WTC11 (cell line): ENCODE data around the gene NOX1. TPM values are rescaled to one million over a fixed set of nuclear protein-coding genes. Genes with fewer than 3 reads are reported as not detected.

Experiments used
- ATAC-seq: fragments of 200-7000 bp; cut with Tn5 transposase; 2 replicates; pipeline ENCODE4 v1.10.0; 2021; ENCODE audit warnings: mild to moderate bottlenecking, moderate library complexity
- CTCF ChIA-PET: fragments of 300-600 bp; sonication (Branson Sonifier 250); formaldehyde crosslinking; loops from one replicate; lab custom pipeline; 2021; ENCODE audit warnings: antibody characterized with exemption; lab: Charles Lee
- POLR2A ChIA-PET: fragments of 350-600 bp; sonication (Branson Sonifier 250); formaldehyde crosslinking; loops from one replicate; lab custom pipeline; 2021; ENCODE audit warnings: antibody characterized with exemption; lab: Charles Lee
- DNase-seq: peaks from one replicate; pipeline ENCODE4 v3.0.0; 2021; ENCODE audit warnings: low spot score
- H3K27ac Mint-ChIP-seq: 2 replicates; pipeline ENCODE4 v1.8.0; 2021; ENCODE audit warnings: mixed read lengths
- H3K27me3 Mint-ChIP-seq: 2 replicates; pipeline ENCODE4 v1.8.0; 2021; ENCODE audit warnings: low read depth, mild to moderate bottlenecking, moderate library complexity, mixed read lengths
- H3K36me3 Mint-ChIP-seq: 2 replicates; pipeline ENCODE4 v1.8.0; 2021; ENCODE audit warnings: mixed read lengths
- H3K4me1 Mint-ChIP-seq: 2 replicates; pipeline ENCODE4 v1.8.0; 2022; ENCODE audit warnings: mixed read lengths
- H3K4me3 Mint-ChIP-seq: 2 replicates; pipeline ENCODE4 v1.8.0; 2021; ENCODE audit warnings: mild to moderate bottlenecking, moderate library complexity, mixed read lengths
- H3K9me3 Mint-ChIP-seq: 2 replicates; pipeline ENCODE4 v1.8.0; 2021; ENCODE audit warnings: mixed read lengths
- AFF4 ChIP-seq: sonication (generic); formaldehyde crosslinking; IDR thresholded peaks from 2 replicates; pipeline ENCODE4 v1.8.1; 2023; ENCODE audit warnings: mild to moderate bottlenecking, missing genetic modification reagents, borderline replicate concordance
- ATF1 ChIP-seq: sonication (generic); formaldehyde crosslinking; IDR thresholded peaks from 2 replicates; pipeline ENCODE4 v1.8.1; 2023; ENCODE audit warnings: mild to moderate bottlenecking, moderate library complexity, missing genetic modification reagents
- ATF2 ChIP-seq: sonication (generic); formaldehyde crosslinking; IDR thresholded peaks from 2 replicates; pipeline ENCODE4 v1.8.1; 2022; ENCODE audit warnings: low read depth, missing genetic modification reagents, borderline replicate concordance
- CTCF ChIP-seq: fragments of 200-600 bp; IDR thresholded peaks from 2 replicates; pipeline ENCODE4 v1.8.0; 2022; ENCODE audit warnings: antibody characterized with exemption
- E2F5 ChIP-seq: sonication (generic); formaldehyde crosslinking; IDR thresholded peaks from 2 replicates; pipeline ENCODE4 v1.8.1; 2022; ENCODE audit warnings: mild to moderate bottlenecking, moderate library complexity, missing genetic modification reagents
- FOXP1 ChIP-seq: sonication (generic); formaldehyde crosslinking; IDR thresholded peaks from 2 replicates; pipeline ENCODE4 v1.8.0; 2022; ENCODE audit warnings: missing genetic modification reagents, mild to moderate bottlenecking, moderate library complexity, borderline replicate concordance
- GABPB1 ChIP-seq: sonication (generic); formaldehyde crosslinking; IDR thresholded peaks from 2 replicates; pipeline ENCODE4 v1.8.1; 2023; ENCODE audit warnings: mild to moderate bottlenecking, missing genetic modification reagents
- HMGA2 ChIP-seq: fragments of 250-450 bp; sonication (Bioruptor Pico); IDR thresholded peaks from 2 replicates; pipeline ENCODE4 v1.4.0; 2021; ENCODE audit warnings: mild to moderate bottlenecking, moderate library complexity
- KAT7 ChIP-seq: sonication (generic); formaldehyde crosslinking; IDR thresholded peaks from 2 replicates; pipeline ENCODE4 v1.8.1; 2023; ENCODE audit warnings: missing genetic modification reagents, mild to moderate bottlenecking, borderline replicate concordance
- NFATC4 ChIP-seq: fragments of 250-450 bp; sonication (Bioruptor Pico); IDR thresholded peaks from 2 replicates; pipeline ENCODE4 v1.9.0; 2021; ENCODE audit warnings: mild to moderate bottlenecking
- NFE2L1 ChIP-seq: sonication (generic); formaldehyde crosslinking; IDR thresholded peaks from 2 replicates; pipeline ENCODE4 v1.8.1; 2023; ENCODE audit warnings: missing genetic modification reagents
- NR3C1 ChIP-seq: sonication (generic); formaldehyde crosslinking; conservative IDR thresholded peaks from 2 replicates; pipeline ENCODE4 v1.8.1; 2023; ENCODE audit warnings: low read depth, mild to moderate bottlenecking, missing genetic modification reagents
- OVOL2 ChIP-seq: fragments of 250-450 bp; sonication (Bioruptor Pico); IDR thresholded peaks from 2 replicates; pipeline ENCODE4 v1.9.0; 2021; ENCODE audit warnings: mild to moderate bottlenecking, borderline replicate concordance
- ZMAT4 ChIP-seq: fragments of 250-450 bp; sonication (Bioruptor Pico); IDR thresholded peaks from 2 replicates; pipeline ENCODE4 v1.9.0; 2021; ENCODE audit warnings: mild to moderate bottlenecking
- ZNF317 ChIP-seq: sonication (generic); formaldehyde crosslinking; IDR thresholded peaks from 2 replicates; pipeline ENCODE4 v1.8.1; 2023; ENCODE audit warnings: low read depth, mild to moderate bottlenecking, moderate library complexity, missing genetic modification reagents, borderline replicate concordance
- total RNA-seq: library from RNA; stranded (reverse); gene quantifications from 3 replicates; pipeline ENCODE4 v1.2.3, GENCODE V29; 2021

NOX1 gene
- total RNA-seq, 1 experiment from 2014 or later, result not detected

GRCh38 chrX:100819837-100820666 lies 54.1 kb downstream of the NOX1 start, which contains the start of gene CSTF2 (continued):
- TF ChIP-seq E2F5 (no peak), HMGA2 (CRISPR knock-in tag) (no peak)

GRCh38 chrX:100819534-100819836 lies 54.7 kb downstream of the NOX1 start:
- no peaks in the 10 kb centered on the region for H3K9me3 Mint-ChIP-seq
- DNase-seq (peak; percentile 12), ATAC-seq (peak; percentile 6)
- H3K4me1 Mint-ChIP-seq, result peaks cover 4% of the 10 kb centered on the region; the same call in 1 of the 2 replicates
- peak overlapping the region; percentile 86; the same call in 1 of the 2 replicates for H3K27ac Mint-ChIP-seq
- peaks cover 16% of the 10 kb centered on the region for H3K27me3 Mint-ChIP-seq
- peaks cover 20% of the 10 kb centered on the region for H3K36me3 Mint-ChIP-seq
- CTCF ChIA-PET, result no interaction called here
- H3K4me3 Mint-ChIP-seq, result peak overlapping the region; percentile 90
- TF ChIP-seq ZNF317 (CRISPR knock-in tag), result no peak
- no peak for TF ChIP-seq NFATC4 (CRISPR knock-in tag)
- no peak for TF ChIP-seq ZMAT4 (CRISPR knock-in tag)
- no peak for TF ChIP-seq FOXP1 (CRISPR knock-in tag)
- TF ChIP-seq E2F5, result no peak
- TF ChIP-seq ATF2 (CRISPR knock-in tag), result no peak
- POLR2A ChIA-PET, result no interaction called here

- Mint-ChIP-seq H3K27me3 (peaks cover 19% of the 10 kb centered on the region), H3K27ac (no peak overlapping the region), H3K36me3 (peaks cover 2% of the 10 kb centered on the region; the same call in 1 of the 2 replicates), H3K9me3 (no peaks in the 10 kb centered on the region), H3K4me1 (peaks cover 13% of the 10 kb centered on the region), H3K4me3 (no peak overlapping the region)
- ATAC-seq (no peak), DNase-seq (no peak)
- TF ChIP-seq ATF1 (CRISPR knock-in tag), result no peak
- POLR2A ChIA-PET, result no interaction called here
- CTCF ChIA-PET, result interaction anchor here (0.9 kb wide), 1 partner anchor 49 kb away, joined by 3 read pairs; no protein-coding TSS in a partner anchor
Observed at GRCh38 chrX:100817340-100817739, 56.8 kb downstream of the NOX1 start.

GRCh38 chrX:100812216-100813158 lies 61.7 kb downstream of the NOX1 start:
- peak; percentile 9 for DNase-seq
- Mint-ChIP-seq H3K4me1 (peaks cover 15% of the 10 kb centered on the region), H3K36me3 (no peaks in the 10 kb centered on the region), H3K9me3 (peaks cover 5% of the 10 kb centered on the region), H3K27ac (0 out of 2 replicates have a peak overlapping the region, but pooled peaks have one; percentile 57), H3K4me3 (peak overlapping the region; percentile 49), H3K27me3 (peaks cover 28% of the 10 kb centered on the region)
- ChIA-PET POLR2A (no interaction called here), CTCF (interaction anchor here (1.1 to 1.3 kb wide), 2 partner anchors 44 to 127 kb away, joined by 3 read pairs; no protein-coding TSS in a partner anchor)
- peak; percentile 76 for ATAC-seq
- TF ChIP-seq OVOL2 (CRISPR knock-in tag) (no peak), NR3C1 (CRISPR knock-in tag) (no peak), NFE2L1 (peak; percentile 35; the same call in 1 of the 2 replicates), AFF4 (CRISPR knock-in tag) (no peak), KAT7 (no peak), CTCF (no peak), GABPB1 (no peak)
